GM12878 (cell line): ENCODE measurements around the gene PARP1. TPM values are rescaled to one million over a fixed set of nuclear protein-coding genes. Genes with fewer than 3 reads are reported as not detected.

Source experiments
- ATAC-seq: fragments of 200-7000 bp; cut with Tn5 transposase; 3 replicates; pipeline ENCODE4 v1.9.1; 2020; ENCODE audit warnings: mild to moderate bottlenecking, moderate library complexity
- BruUV-seq: library from RNA; stranded (reverse); fragments of 400-500 nt; replicated peaks from 2 replicates; lab custom pipeline; 2021; lab: Mats Ljungman, UMichigan
- CTCF ChIA-PET: fragments of 300-600 bp; sonication (Branson Sonifier 250); formaldehyde crosslinking; extraction: SDS; loops from one replicate; lab custom pipeline; 2021; ENCODE audit warnings: inconsistent platforms; lab: Yijun Ruan, JAX
- POLR2A ChIA-PET: fragments of 350-600 bp; formaldehyde crosslinking; extraction: SDS; loops from one replicate; lab custom pipeline; 2021; ENCODE audit warnings: inconsistent platforms; lab: Charles Lee
- RAD21 ChIA-PET: fragments of 300-600 bp; sonication (Branson Sonifier 250); formaldehyde crosslinking; loops from one replicate; lab custom pipeline; 2023; ENCODE audit warnings: antibody characterized with exemption; ENCODE audit not compliant: unreplicated experiment; lab: Charles Lee
- SMC1A ChIA-PET: fragments of 300-600 bp; sonication (Branson Sonifier 250); formaldehyde crosslinking; loops from one replicate; lab custom pipeline; 2023; ENCODE audit not compliant: unreplicated experiment, uncharacterized antibody; lab: Charles Lee
- DNase-seq: peaks from one replicate; pipeline ENCODE4 v3.0.0-alpha.2; 2011; ENCODE audit warnings: low read depth, low spot score
- FAIRE-seq: peaks from 3 replicates; lab custom pipeline; 2011; peaks lifted over from hg19 to GRCh38; lab: Jason Lieb, UNC
- H2AFZ ChIP-seq: 2 replicates; pipeline ENCODE4 v1.6.0; 2011; ENCODE audit warnings: low read depth, low read length, control low read depth; ENCODE audit not compliant: control insufficient read depth
- H3K27ac ChIP-seq: 2 replicates; pipeline ENCODE4 v1.5.1; 2011; ENCODE audit warnings: control low read depth; ENCODE audit not compliant: control insufficient read depth, insufficient read depth
- H3K27me3 ChIP-seq, 2 experiments: replicated peaks in 1 of 2; 2 replicates each; pipeline versions ENCODE4 v1.6.0 to v1.6.1; 2011; ENCODE audit warnings: low read length in 1 of 2; ENCODE audit not compliant: control insufficient read depth in 2 of 2, insufficient read depth in 2 of 2
- H3K36me3 ChIP-seq, 2 experiments: 2 replicates each; pipeline ENCODE4 v1.5.1; 2011; ENCODE audit warnings: low read length in 1 of 2; ENCODE audit not compliant: control insufficient read depth in 2 of 2, insufficient read depth in 2 of 2
- H3K4me1 ChIP-seq: 2 replicates; pipeline ENCODE4 v1.6.1; 2011; ENCODE audit warnings: mild to moderate bottlenecking, low read length, moderate library complexity, mixed read lengths; ENCODE audit not compliant: control insufficient read depth, insufficient read depth
- H3K4me2 ChIP-seq: 2 replicates; pipeline ENCODE4 v1.6.0; 2011; ENCODE audit warnings: control low read depth; ENCODE audit not compliant: control insufficient read depth, insufficient read depth
- H3K4me3 ChIP-seq: fragments of 200-600 bp; sonication (generic); 2 replicates; pipeline ENCODE4 v1.5.1; 2016
- H3K79me2 ChIP-seq: 2 replicates; pipeline ENCODE4 v1.6.0; 2011; ENCODE audit warnings: low read length; ENCODE audit not compliant: control insufficient read depth, insufficient read depth
- H3K9ac ChIP-seq: 2 replicates; pipeline ENCODE4 v1.8.0; 2011; ENCODE audit warnings: low read length, control low read depth, mixed read lengths; ENCODE audit not compliant: control insufficient read depth, insufficient read depth
- H3K9me3 ChIP-seq: replicated peaks from 3 replicates; pipeline ENCODE4 v1.5.1; 2011; ENCODE audit warnings: mild to moderate bottlenecking, low read length; ENCODE audit not compliant: control insufficient read depth, insufficient read depth
- H4K20me1 ChIP-seq: 2 replicates; pipeline ENCODE4 v1.6.0; 2011; ENCODE audit not compliant: control insufficient read depth, insufficient read depth
- BHLHE40 ChIP-seq, 2 experiments: fragments of 450-650 bp in 1 of 2; IDR thresholded peaks; 2 replicates each; pipeline ENCODE4 v1.6.1; 2011 to 2017; ENCODE audit warnings: low read depth in 2 of 2, borderline replicate concordance in 1 of 2, improper control_type of control experiment in 1 of 2, low read length in 1 of 2, mild to moderate bottlenecking in 1 of 2
- KLF5 ChIP-seq: fragments of 450-650 bp; IDR thresholded peaks from 2 replicates; pipeline ENCODE4 v1.6.1; 2014; ENCODE audit warnings: mild to moderate bottlenecking; ENCODE audit not compliant: partially characterized antibody
- NFYA ChIP-seq: IDR thresholded peaks from 2 replicates; pipeline ENCODE4 v1.6.1; 2011; ENCODE audit warnings: low read depth, mild to moderate bottlenecking, low read length, improper control_type of control experiment, borderline replicate concordance
- SMARCA5 ChIP-seq: fragments of 450-650 bp; IDR thresholded peaks from 2 replicates; pipeline ENCODE4 v1.6.1; 2017; ENCODE audit warnings: mild to moderate bottlenecking
- STAT1 ChIP-seq: fragments of 450-650 bp; conservative IDR thresholded peaks from 2 replicates; pipeline ENCODE4 v1.6.1; 2014; ENCODE audit warnings: antibody characterized with exemption, mild to moderate bottlenecking
- TCF7 ChIP-seq: IDR thresholded peaks from 2 replicates; pipeline ENCODE4 v1.6.1; 2014; ENCODE audit warnings: antibody characterized with exemption, borderline replicate concordance
- WGBS: methylation state at CpG from one replicate; pipeline ENCODE4 v1.1.6; 2016; ENCODE audit warnings: low lambda C conversion rate; ENCODE audit not compliant: insufficient replicate concordance, insufficient coverage; ENCODE audit errors: missing lambda C conversion rate; 5-methylcytosine and 5-hydroxymethylcytosine counted together
- in situ Hi-C: fragments of 300-500 bp; cut with MboI; formaldehyde crosslinking; loops from 9 replicates; pipeline ENCODE4 v1.14.3; 2018; ENCODE audit warnings: mixed read lengths
- intact Hi-C: fragments of 100-400 bp; cut with micrococcal nuclease; formaldehyde crosslinking; loops from one replicate; pipeline ENCODE4 v1.14.2; 2022; ENCODE audit not compliant: unreplicated experiment
- polyA plus RNA-seq, 11 experiments: library from polyadenylated mRNA; depleted of rRNA in 4 of 11; unstranded in 6 of 11; stranded (reverse) in 5 of 11; fragments of >200 nt; fragmentation: Nextera tagmentation in 4 of 11; fragmentation: Illumina TruSeq in 1 of 11; extraction: Ambion mirVana in 4 of 11; extraction: Trizol in 1 of 11; gene quantifications; 1 replicate in 1 of 11; 2 replicates in 10 of 11; pipeline versions ENCODE4 v1.2.1 to v1.2.3, GENCODE V29; 2011 to 2016; ENCODE audit warnings: inconsistent platforms in 2 of 11, missing spikeins in 2 of 11, low read depth in 1 of 11
- total RNA-seq, 4 experiments: library from RNA; depleted of rRNA in 3 of 4; stranded (reverse); fragments of >200 nt in 3 of 4; fragmentation: Illumina TruSeq in 1 of 4; extraction: Trizol in 1 of 4; gene quantifications; 2 replicates each; pipeline versions ENCODE4 v1.2.1 to v1.2.3, GENCODE V29; 2013 to 2021
- TF ChIP-seq, protein P1 (sequence below): fragments of 450-650 bp; IDR thresholded peaks from 2 replicates; pipeline ENCODE4 v1.6.1; 2017; ENCODE audit warnings: mild to moderate bottlenecking, moderate library complexity
- TF ChIP-seq, protein P2 (sequence below): IDR thresholded peaks from 2 replicates; pipeline ENCODE4 v1.6.1; 2012; ENCODE audit warnings: low read depth, low read length, improper control_type of control experiment
- TF ChIP-seq, protein P3 (sequence below), 3 experiments: IDR thresholded peaks in 2 of 3; conservative IDR thresholded peaks in 1 of 3; 2 replicates each; pipeline ENCODE4 v1.5.1; 2011; ENCODE audit warnings: low read depth in 3 of 3, low read length in 3 of 3, mild to moderate bottlenecking in 3 of 3, control low read depth in 2 of 3, moderate library complexity in 2 of 3, inconsistent platforms in 1 of 3, mixed read lengths in 1 of 3; ENCODE audit not compliant: control insufficient read depth in 2 of 3, insufficient read depth in 1 of 3; ENCODE audit errors: extremely low read depth in 1 of 3

PARP1 gene
- total and polyA plus RNA-seq, 10 of the 15 experiments (the other 5 are each of a cell fraction or from before 2014, with no cell fraction given), result 113 to 287 (median 265) TPM

DNA sequence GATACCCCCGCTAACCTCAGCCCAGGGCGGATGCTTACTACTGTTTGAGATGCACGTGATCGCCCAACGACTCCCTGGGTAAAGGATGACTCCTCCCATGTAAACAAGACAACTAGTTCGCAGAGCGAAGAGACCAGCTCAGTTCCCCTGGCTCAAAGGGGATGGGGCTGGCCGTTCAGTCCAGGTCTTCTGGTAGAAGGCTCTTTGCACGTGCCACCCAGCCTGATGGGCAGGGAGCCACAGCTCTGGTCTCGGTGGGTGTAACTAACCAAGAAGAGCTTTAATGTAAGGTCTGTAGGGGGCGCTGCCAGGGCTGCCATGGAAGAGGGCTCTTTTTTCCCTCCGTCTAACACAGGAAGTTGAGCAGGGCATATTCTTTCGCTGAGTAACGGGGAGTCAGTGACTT lies 49.4 kb upstream of the PARP1 start:
- H3K4me2 ChIP-seq, result no peak overlapping the region
- no peak overlapping the region for H3K27ac ChIP-seq

DNA sequence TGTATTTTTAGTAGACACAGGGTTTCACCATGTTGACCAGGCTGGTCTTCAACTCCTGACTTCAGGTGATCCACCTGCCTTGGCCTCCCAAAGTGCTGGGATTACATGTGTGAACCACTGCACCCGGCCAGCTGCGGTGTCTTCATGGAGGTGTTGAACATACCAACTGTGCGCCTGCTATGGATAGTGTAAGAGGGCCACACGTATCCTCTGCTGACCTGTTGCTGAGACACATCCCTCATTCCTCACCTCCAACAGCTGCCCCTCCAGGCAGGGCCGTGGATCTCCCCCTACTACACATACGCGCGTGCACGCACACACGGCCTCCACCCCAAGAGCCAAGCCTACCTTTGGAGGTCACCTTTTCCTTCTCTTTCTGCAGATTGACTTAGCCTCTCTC lies 48.0 kb upstream of the PARP1 start:
- no peak overlapping the region for H3K4me3 ChIP-seq
- no peaks in the 10 kb centered on the region for H4K20me1 ChIP-seq
- no peaks in the 10 kb centered on the region for H3K36me3 ChIP-seq
- WGBS, result 80% methylated on average over 10 of the region's 10 CpGs
- ChIA-PET POLR2A (no interaction called here), SMC1A (no interaction called here), CTCF (no interaction called here), RAD21 (no interaction called here)
- ATAC-seq (no peak), FAIRE-seq (no peak), DNase-seq (no peak)
- no peaks in the 10 kb centered on the region for H3K27me3 ChIP-seq
- H3K4me2 ChIP-seq, result no peak overlapping the region
- H3K4me1 ChIP-seq, result no peaks in the 10 kb centered on the region
- no peaks in the 10 kb centered on the region for H3K9me3 ChIP-seq
- intact Hi-C loops, result no loop called here
- no peak overlapping the region for H2AFZ ChIP-seq
- no peak overlapping the region for H3K27ac ChIP-seq
- in situ Hi-C loops, result no loop called here
- BruUV-seq, result no TSS peak
- no peak overlapping the region for H3K9ac ChIP-seq
- no peaks in the 10 kb centered on the region for H3K79me2 ChIP-seq
- TF ChIP-seq TCF7, result no peak
- TF ChIP-seq STAT1, result no peak
- TF ChIP-seq, protein P1, sequence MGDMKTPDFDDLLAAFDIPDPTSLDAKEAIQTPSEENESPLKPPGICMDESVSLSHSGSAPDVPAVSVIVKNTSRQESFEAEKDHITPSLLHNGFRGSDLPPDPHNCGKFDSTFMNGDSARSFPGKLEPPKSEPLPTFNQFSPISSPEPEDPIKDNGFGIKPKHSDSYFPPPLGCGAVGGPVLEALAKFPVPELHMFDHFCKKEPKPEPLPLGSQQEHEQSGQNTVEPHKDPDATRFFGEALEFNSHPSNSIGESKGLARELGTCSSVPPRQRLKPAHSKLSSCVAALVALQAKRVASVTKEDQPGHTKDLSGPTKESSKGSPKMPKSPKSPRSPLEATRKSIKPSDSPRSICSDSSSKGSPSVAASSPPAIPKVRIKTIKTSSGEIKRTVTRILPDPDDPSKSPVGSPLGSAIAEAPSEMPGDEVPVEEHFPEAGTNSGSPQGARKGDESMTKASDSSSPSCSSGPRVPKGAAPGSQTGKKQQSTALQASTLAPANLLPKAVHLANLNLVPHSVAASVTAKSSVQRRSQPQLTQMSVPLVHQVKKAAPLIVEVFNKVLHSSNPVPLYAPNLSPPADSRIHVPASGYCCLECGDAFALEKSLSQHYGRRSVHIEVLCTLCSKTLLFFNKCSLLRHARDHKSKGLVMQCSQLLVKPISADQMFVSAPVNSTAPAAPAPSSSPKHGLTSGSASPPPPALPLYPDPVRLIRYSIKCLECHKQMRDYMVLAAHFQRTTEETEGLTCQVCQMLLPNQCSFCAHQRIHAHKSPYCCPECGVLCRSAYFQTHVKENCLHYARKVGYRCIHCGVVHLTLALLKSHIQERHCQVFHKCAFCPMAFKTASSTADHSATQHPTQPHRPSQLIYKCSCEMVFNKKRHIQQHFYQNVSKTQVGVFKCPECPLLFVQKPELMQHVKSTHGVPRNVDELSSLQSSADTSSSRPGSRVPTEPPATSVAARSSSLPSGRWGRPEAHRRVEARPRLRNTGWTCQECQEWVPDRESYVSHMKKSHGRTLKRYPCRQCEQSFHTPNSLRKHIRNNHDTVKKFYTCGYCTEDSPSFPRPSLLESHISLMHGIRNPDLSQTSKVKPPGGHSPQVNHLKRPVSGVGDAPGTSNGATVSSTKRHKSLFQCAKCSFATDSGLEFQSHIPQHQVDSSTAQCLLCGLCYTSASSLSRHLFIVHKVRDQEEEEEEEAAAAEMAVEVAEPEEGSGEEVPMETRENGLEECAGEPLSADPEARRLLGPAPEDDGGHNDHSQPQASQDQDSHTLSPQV, result no peak
- TF ChIP-seq, protein P2, sequence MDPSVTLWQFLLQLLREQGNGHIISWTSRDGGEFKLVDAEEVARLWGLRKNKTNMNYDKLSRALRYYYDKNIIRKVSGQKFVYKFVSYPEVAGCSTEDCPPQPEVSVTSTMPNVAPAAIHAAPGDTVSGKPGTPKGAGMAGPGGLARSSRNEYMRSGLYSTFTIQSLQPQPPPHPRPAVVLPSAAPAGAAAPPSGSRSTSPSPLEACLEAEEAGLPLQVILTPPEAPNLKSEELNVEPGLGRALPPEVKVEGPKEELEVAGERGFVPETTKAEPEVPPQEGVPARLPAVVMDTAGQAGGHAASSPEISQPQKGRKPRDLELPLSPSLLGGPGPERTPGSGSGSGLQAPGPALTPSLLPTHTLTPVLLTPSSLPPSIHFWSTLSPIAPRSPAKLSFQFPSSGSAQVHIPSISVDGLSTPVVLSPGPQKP, result no peak

More for the DNA sequence above, 49.4 kb upstream of the PARP1 start:
- ATAC-seq (no peak), DNase-seq (no peak), FAIRE-seq (no peak)
- Histone ChIP-seq H3K27me3 (no peaks in the 10 kb centered on the region), H3K9ac (no peak overlapping the region), H3K79me2 (no peaks in the 10 kb centered on the region), H3K4me3 (no peak overlapping the region), H3K36me3 (no peaks in the 10 kb centered on the region), H3K9me3 (no peaks in the 10 kb centered on the region), H3K4me1 (no peaks in the 10 kb centered on the region), H2AFZ (no peak overlapping the region), H4K20me1 (no peaks in the 10 kb centered on the region)
- in situ Hi-C loops, result no loop called here
- no TSS peak for BruUV-seq
- WGBS, result 33% methylated on average over 14 of the region's 14 CpGs
- no peak for TF ChIP-seq NFYA
- TF ChIP-seq KLF5, result no peak
- peak in 1 of 2 experiments; percentile 23; a peak in 1 of 4 replicates for TF ChIP-seq BHLHE40 (IDR thresholded peaks at IDR 0.05; ENCODE audit: borderline replicate concordance in 1 of 2, low read depth in 2 of 2, low read length in 1 of 2)
- TF ChIP-seq, protein P3, sequence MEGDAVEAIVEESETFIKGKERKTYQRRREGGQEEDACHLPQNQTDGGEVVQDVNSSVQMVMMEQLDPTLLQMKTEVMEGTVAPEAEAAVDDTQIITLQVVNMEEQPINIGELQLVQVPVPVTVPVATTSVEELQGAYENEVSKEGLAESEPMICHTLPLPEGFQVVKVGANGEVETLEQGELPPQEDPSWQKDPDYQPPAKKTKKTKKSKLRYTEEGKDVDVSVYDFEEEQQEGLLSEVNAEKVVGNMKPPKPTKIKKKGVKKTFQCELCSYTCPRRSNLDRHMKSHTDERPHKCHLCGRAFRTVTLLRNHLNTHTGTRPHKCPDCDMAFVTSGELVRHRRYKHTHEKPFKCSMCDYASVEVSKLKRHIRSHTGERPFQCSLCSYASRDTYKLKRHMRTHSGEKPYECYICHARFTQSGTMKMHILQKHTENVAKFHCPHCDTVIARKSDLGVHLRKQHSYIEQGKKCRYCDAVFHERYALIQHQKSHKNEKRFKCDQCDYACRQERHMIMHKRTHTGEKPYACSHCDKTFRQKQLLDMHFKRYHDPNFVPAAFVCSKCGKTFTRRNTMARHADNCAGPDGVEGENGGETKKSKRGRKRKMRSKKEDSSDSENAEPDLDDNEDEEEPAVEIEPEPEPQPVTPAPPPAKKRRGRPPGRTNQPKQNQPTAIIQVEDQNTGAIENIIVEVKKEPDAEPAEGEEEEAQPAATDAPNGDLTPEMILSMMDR (IDR thresholded peaks at IDR 0.05 in 2 of 3, conservative IDR thresholded peaks at IDR 0.05 in 1 of 3; ENCODE audit: control insufficient read depth in 2 of 3, extremely low read depth in 1 of 3, insufficient read depth in 1 of 3, low read depth in 3 of 3, low read length in 3 of 3), result 0 out of 6 replicates have a peak, but pooled peaks of 1 of the 3 experiments have one; percentile 5
- TF ChIP-seq SMARCA5, result no peak
- POLR2A ChIA-PET, result no interaction called here
- intact Hi-C loops, result no loop called here
- SMC1A ChIA-PET, result interaction anchor here (1.1 kb wide), 1 partner anchor 15 kb away, joined by 4 read pairs; no protein-coding TSS in a partner anchor
- RAD21 ChIA-PET, result no interaction called here
- CTCF ChIA-PET, result no interaction called here
